Stimulated activated CD4-positive, alpha-beta T cell treated with anti-CD3 and anti-CD28 coated beads, Interleukin-2, amount 100 ng/mL, for 4 hours (primary cell): Measurements from ENCODE around the gene TTLL1.

Experiments used
- DNase-seq: peaks from one replicate; pipeline ENCODE4 v3.0.0-alpha.2; 2020; ENCODE audit warnings: low read depth

Gene TTLL1

GRCh38 chr22:42993651-42994275 is 95.4 kb downstream of the TTLL1 start:
- DNase-seq = no peak

- DNase-seq = no peak
These were observed 96.2 kb downstream of the TTLL1 start for GRCh38 chr22:42992886-42993479.

GRCh38 chr22:42992092-42992491 is 97.1 kb downstream of the TTLL1 start:
- DNase-seq = no peak

GRCh38 chr22:42991010-42991651 is 98.1 kb downstream of the TTLL1 start:
- no peak for DNase-seq

GRCh38 chr22:42990131-42990838 is 98.9 kb downstream of the TTLL1 start:
- DNase-seq = no peak
